ELF-1 (cell line): ENCODE results near the gene MAGEF1.

ENCODE experiments used
- DNase-seq: peaks from one replicate; pipeline ENCODE4 v3.0.0-alpha.2; 2016; ENCODE audit warnings: low read depth, low spot score

The MAGEF1 gene

DNA sequence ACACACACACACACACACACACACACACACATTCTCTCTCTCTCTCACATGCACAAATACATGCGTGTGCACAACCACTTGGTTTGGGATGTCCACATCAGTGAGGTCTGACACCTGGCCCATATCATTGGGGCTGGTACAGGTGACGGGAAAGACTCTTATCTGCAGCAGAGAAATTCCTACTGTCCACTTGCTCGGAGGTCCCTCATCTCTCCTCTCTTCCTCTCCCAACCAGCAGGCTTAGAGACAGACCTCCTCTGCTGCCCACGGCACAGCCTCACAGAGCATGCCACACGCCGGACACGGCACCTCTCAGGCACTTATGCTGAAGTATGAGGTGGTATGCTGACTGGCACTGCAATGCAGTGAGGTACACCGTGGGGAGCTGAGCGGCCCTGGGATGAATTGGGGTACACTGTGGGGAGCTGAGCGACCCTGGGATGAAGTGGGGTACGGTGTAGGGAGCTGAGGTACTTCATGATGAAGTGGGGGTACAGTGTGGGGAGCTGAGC is 41.7 kb downstream of the MAGEF1 start:
- no peak for DNase-seq

DNA sequence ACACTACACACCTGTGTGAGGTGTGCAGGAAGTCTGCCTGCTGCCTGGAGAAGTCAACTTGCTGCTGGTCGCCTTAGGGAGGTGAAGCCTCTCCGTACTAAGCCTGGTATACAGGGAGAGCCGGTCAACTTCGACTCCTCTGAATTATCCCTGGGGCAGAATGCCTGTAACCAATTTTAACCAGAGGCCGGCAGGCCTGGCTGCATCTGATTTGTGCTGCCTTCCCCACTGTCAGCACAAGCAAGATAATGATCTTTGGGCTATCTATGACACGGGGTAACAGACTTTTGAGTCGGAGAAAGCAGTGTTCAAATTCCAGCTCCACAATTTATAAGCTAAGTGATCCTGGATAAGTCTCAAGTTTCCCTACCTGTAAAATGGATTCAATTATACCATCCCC is 42.3 kb downstream of the MAGEF1 start:
- peak; percentile 71 for DNase-seq

DNA sequence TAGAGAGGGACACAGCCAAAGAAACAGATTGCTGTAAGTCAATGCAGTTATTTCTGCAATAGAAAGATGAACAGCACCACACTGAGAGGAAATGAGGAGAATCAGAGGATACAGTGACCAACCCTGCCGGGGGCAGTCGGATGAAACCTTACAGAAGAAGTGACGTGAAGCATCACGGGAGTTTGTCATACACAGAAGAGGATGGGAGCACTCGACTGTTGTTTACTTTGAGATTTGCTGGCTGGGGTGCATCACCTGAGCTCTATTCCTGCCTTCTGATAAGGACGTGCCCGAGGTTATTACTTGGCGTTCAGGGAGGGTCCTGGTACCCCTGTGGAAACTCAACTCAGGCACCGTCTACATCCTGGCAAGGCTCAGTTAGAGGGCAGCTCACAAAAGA is 45.4 kb downstream of the MAGEF1 start:
- no peak for DNase-seq

DNA sequence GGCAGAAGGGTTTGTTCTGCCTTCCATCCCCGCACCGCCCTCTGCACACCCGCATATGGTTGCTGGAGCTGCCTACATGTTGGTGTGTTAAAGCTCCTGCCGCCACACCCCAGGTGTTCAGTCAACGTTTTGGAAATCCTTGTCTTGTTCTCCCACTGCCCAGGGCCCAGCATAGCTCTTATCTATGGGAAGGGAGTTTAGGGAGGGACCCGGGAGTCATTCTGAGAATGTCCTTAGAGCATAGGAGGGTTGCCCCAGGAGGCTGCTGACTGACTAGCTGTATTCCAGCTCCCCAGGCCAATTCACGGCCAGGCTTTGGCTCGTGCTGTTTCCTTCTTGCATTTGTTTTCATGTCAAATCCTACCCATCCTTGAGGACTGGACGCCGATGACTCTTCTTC is 46.8 kb downstream of the MAGEF1 start:
- no peak for DNase-seq

DNA sequence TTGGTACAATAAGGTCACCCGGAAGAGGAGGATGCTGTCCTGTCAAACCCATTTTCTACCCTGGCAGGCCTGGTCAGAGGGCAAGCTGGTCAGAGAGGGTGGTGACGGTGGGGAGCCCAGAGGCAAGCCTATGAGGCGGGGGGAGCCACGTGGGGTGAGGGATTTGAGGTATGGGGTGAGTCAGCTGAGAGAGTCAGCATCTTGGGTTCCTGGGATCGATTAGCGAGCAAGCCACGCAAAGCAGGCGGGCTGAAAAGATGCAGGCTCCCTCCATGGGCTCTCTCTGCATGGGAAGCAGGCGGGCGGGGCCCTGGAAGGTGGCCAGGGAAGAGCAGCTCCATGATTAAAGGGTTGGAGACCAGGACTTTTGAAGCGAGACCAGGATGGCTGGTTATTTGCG is 48.1 kb downstream of the MAGEF1 start:
- DNase-seq = no peak

DNA sequence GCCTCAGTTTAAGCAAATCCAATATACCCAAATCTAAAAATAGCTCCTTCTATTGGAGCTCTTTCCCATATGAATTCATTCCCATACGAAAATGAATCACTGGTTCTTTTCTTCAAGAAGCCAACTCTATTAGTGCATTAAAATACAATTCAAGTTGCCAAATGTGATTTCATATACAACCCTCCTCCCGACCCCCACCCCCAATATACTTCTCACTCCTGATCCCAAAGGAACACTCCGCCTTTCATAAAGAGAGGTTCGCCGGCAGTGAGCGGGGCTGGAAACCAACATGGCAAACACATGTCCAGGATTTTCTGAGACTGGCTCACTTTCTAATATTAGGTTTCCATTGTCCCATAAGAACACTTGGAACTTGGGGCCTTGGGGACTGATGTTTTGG is 48.5 kb downstream of the MAGEF1 start:
- DNase-seq = no peak

DNA sequence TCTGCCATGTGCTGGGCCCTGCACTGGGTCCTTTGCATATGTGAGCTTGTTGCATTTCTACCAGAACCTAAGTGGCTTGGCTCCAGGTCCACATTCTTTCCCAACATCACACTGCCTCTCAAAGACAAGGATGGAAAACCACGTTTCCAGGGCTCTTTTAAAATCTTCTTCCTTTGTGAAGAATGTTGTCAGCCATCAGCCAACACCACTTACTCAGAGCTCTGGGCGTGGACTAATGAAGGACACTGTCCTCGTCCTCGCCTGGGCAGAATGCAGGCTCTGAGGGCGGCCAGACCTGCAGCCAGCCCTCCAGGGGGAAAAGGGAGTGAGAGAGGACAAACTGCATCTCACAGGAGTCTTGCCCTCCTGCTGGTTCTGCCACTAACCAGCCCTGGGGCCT is 49.7 kb downstream of the MAGEF1 start:
- DNase-seq = peak; percentile 71

DNA sequence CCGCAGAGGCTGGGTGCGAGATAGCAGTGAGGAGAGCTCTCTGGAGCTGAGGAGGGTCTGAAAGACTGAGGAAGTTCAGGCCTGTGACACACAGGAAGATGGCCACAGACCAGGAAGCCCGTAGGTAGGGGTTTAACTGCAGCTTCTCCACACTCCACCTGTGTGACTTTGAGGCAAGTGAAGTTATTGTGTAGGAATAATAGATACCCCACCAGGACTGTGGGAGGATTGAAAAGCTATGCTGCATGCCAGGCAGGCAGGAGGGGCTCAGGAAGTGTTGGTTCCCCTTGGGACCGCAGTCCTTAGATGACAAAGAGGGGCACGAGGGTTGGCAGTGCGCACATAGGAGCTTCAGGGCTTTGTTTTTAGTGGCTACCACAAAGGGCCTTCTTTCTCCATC is 50.9 kb downstream of the MAGEF1 start:
- DNase-seq = no peak
